CD4-positive, alpha-beta T cell (primary cell): ENCODE measurements around the gene VNN1. TPM values are rescaled to one million over a fixed set of nuclear protein-coding genes. Genes with fewer than 3 reads are reported as not detected.

Experiments
- ATAC-seq: fragments of 200-7000 bp; cut with Tn5 transposase; one replicate; pipeline ENCODE4 v1.10.0; 2022; ENCODE audit warnings: mild to moderate bottlenecking; ENCODE audit not compliant: poor library complexity
- CTCF ChIA-PET: fragments of 350-600 bp; sonication (Branson Sonifier 250); formaldehyde crosslinking; loops from one replicate; lab custom pipeline; 2021; ENCODE audit warnings: antibody characterized with exemption, inconsistent platforms; lab: Charles Lee
- POLR2A ChIA-PET: fragments of 350-600 bp; sonication (Branson Sonifier 250); formaldehyde crosslinking; loops from one replicate; lab custom pipeline; 2021; ENCODE audit warnings: antibody characterized with exemption, inconsistent platforms; lab: Charles Lee
- DNase-seq, 14 experiments: peaks; one replicate each; pipeline ENCODE4 v3.0.0-alpha.2; 2013 to 2020; ENCODE audit warnings: mixed read lengths in 2 of 14
- H3K27ac ChIP-seq, 2 donors: one replicate each; pipeline versions ENCODE4 v1.5.1 to v1.7.0; 2013; ENCODE audit warnings: low read length in 2 of 2, low read depth in 1 of 2, mild to moderate bottlenecking in 1 of 2
- H3K27me3 ChIP-seq, 2 experiments: 1 replicate in 1 of 2; 2 replicates in 1 of 2; pipeline versions ENCODE4 v1.6.1 to v1.7.0; 2013; ENCODE audit warnings: low read length in 2 of 2, control low read depth in 1 of 2, mild to moderate bottlenecking in 1 of 2, moderate library complexity in 1 of 2; ENCODE audit not compliant: insufficient read depth in 2 of 2, control insufficient read depth in 1 of 2
- H3K36me3 ChIP-seq: one replicate; pipeline ENCODE4 v1.6.1; 2013; ENCODE audit warnings: low read length, control low read depth; ENCODE audit not compliant: insufficient read depth
- H3K4me1 ChIP-seq: one replicate; pipeline ENCODE4 v1.6.1; 2013; ENCODE audit warnings: low read length, control low read depth; ENCODE audit not compliant: insufficient read depth
- H3K4me3 ChIP-seq: one replicate; pipeline ENCODE4 v1.5.1; 2013; ENCODE audit warnings: mild to moderate bottlenecking, low read length, moderate library complexity
- H3K9me3 ChIP-seq, 2 experiments: 1 replicate in 1 of 2; 2 replicates in 1 of 2; pipeline versions ENCODE4 v1.6.1 to v1.7.0; 2013; ENCODE audit warnings: low read length in 2 of 2, mild to moderate bottlenecking in 2 of 2, control low read depth in 1 of 2, moderate library complexity in 1 of 2; ENCODE audit not compliant: control insufficient read depth in 1 of 2, insufficient read depth in 1 of 2
- H3K27ac Mint-ChIP-seq: one replicate; pipeline ENCODE4 v1.8.0; 2020; ENCODE audit warnings: mixed read lengths
- H3K27me3 Mint-ChIP-seq: one replicate; pipeline ENCODE4 v1.8.0; 2021; ENCODE audit warnings: mixed read lengths
- H3K36me3 Mint-ChIP-seq: one replicate; pipeline ENCODE4 v1.8.0; 2021; ENCODE audit warnings: low read depth, mixed read lengths
- H3K4me1 Mint-ChIP-seq: one replicate; pipeline ENCODE4 v1.8.0; 2021; ENCODE audit warnings: low read depth, mixed read lengths
- H3K4me3 Mint-ChIP-seq: one replicate; pipeline ENCODE4 v1.8.0; 2020; ENCODE audit warnings: mild to moderate bottlenecking, mixed read lengths
- H3K9me3 Mint-ChIP-seq: one replicate; pipeline ENCODE4 v1.8.0; 2020; ENCODE audit warnings: mixed read lengths
- CTCF ChIP-seq: fragments of 200-600 bp; IDR thresholded peaks from one replicate; pipeline ENCODE4 v1.8.0; 2022; ENCODE audit warnings: antibody characterized with exemption, mild to moderate bottlenecking
- intact Hi-C, 2 experiments: fragments of 100-400 bp; cut with DNase I in 1 of 2; cut with micrococcal nuclease in 1 of 2; formaldehyde crosslinking; loops; one replicate each; pipeline versions ENCODE4 v1.15.1 to v1.9.0; 2023 to 2025; cut with DNase I, micrococcal nuclease
- total RNA-seq, 174 experiments: library from RNA in 2 of 174; stranded (reverse) in 2 of 174; gene quantifications; one replicate each; pipeline ENCODE4 v1.2.3 and lab custom pipeline; 2021 to 2026

The VNN1 gene
- total RNA-seq, 2 experiments from 2014 or later, result not detected

- H3K4me3 Mint-ChIP-seq, result no peak overlapping the region
- intact Hi-C loops, result loop anchor here (5.0 kb wide), 4 partner anchors 94 to 1244 kb away; no protein-coding TSS in a partner anchor
- no peaks in the 10 kb centered on the region for H3K4me1 Mint-ChIP-seq
- Histone ChIP-seq H3K4me3 (no peak overlapping the region), H3K9me3 (no peaks in the 10 kb centered on the region), H3K27me3 (no peaks in the 10 kb centered on the region), H3K4me1 (peaks cover 3% of the 10 kb centered on the region), H3K36me3 (no peaks in the 10 kb centered on the region), H3K27ac (no peak overlapping the region)
- peaks cover 22% of the 10 kb centered on the region for H3K27me3 Mint-ChIP-seq
- DNase-seq, result no peak
- ChIA-PET CTCF (no interaction called here), POLR2A (no interaction called here)
- no peak overlapping the region for H3K27ac Mint-ChIP-seq
- H3K9me3 Mint-ChIP-seq, result no peaks in the 10 kb centered on the region
- ATAC-seq, result no peak
- TF ChIP-seq CTCF, result no peak
- H3K36me3 Mint-ChIP-seq, result no peaks in the 10 kb centered on the region
Observed at GRCh38 chr6:132673376-132674094, 40.3 kb downstream of the VNN1 start.

GRCh38 chr6:132671295-132671694, 42.6 kb downstream of the VNN1 start:
- no peak for TF ChIP-seq CTCF
- intact Hi-C loops, result loop anchor here (5.0 kb wide), 4 partner anchors 96 to 1246 kb away; no protein-coding TSS in a partner anchor
- no peaks in the 10 kb centered on the region for H3K9me3 ChIP-seq
- CTCF ChIA-PET, result no interaction called here
- DNase-seq (no peak), ATAC-seq (no peak)
- Mint-ChIP-seq H3K4me3 (no peak overlapping the region), H3K27ac (no peak overlapping the region), H3K9me3 (no peaks in the 10 kb centered on the region), H3K4me1 (no peaks in the 10 kb centered on the region), H3K36me3 (no peaks in the 10 kb centered on the region), H3K27me3 (peaks cover 16% of the 10 kb centered on the region)
- no peak overlapping the region for H3K27ac ChIP-seq
- no peaks in the 10 kb centered on the region for H3K36me3 ChIP-seq
- no peaks in the 10 kb centered on the region for H3K27me3 ChIP-seq
- POLR2A ChIA-PET, result no interaction called here
- H3K4me1 ChIP-seq, result peaks cover 3% of the 10 kb centered on the region
- no peak overlapping the region for H3K4me3 ChIP-seq

GRCh38 chr6:132669690-132670291, 44.1 kb downstream of the VNN1 start:
- peak; percentile 37 for ATAC-seq
- H3K4me3 ChIP-seq, result no peak overlapping the region

More at GRCh38 chr6:132669690-132670291, 44.1 kb downstream of the VNN1 start:
- Histone ChIP-seq H3K9me3 (no peaks in the 10 kb centered on the region), H3K4me1 (peaks cover 3% of the 10 kb centered on the region), H3K27me3 (no peaks in the 10 kb centered on the region), H3K27ac (no peak overlapping the region), H3K36me3 (no peaks in the 10 kb centered on the region)
- peak in 3 of 14 experiments; percentile 41 to 48 (median 42) for DNase-seq
- peaks cover 11% of the 10 kb centered on the region for H3K27me3 Mint-ChIP-seq
- no peaks in the 10 kb centered on the region for H3K9me3 Mint-ChIP-seq
- ChIA-PET POLR2A (interaction anchor here (0.6 to 1.5 kb wide), 3 partner anchors 129 to 155 kb away, joined by 3 to 7 read pairs (median 4); partner anchors contain the start of genes RPS12 and SLC18B1), CTCF (interaction anchor here (0.6 to 0.8 kb wide), 4 partner anchors 9 to 668 kb away, joined by 3 to 4 read pairs (median 3); partner anchors contain the start of gene SLC18B1)
- intact Hi-C loops, result loop anchor here (5.0 to 10.0 kb wide), 7 partner anchors 98 to 1248 kb away; no protein-coding TSS in a partner anchor
- H3K4me3 Mint-ChIP-seq, result no peak overlapping the region
- H3K36me3 Mint-ChIP-seq, result no peaks in the 10 kb centered on the region
- no peak overlapping the region for H3K27ac Mint-ChIP-seq
- H3K4me1 Mint-ChIP-seq, result no peaks in the 10 kb centered on the region
- TF ChIP-seq CTCF, result peak; percentile 76
